GM21360 (cell line): ENCODE data around the gene CNOT6L.

Experiments used
- ATAC-seq: cut with Tn5 transposase; IDR thresholded peaks from one replicate; pipeline ENCODE4 v1.9.1; 2021; ENCODE audit warnings: mild to moderate bottlenecking, moderate library complexity; ENCODE audit not compliant: unreplicated experiment

Gene CNOT6L

GRCh38 chr4:77820649-77821561 lies 1.7 kb upstream of the CNOT6L start:
- ATAC-seq, result no peak

- ATAC-seq, result peak; percentile 75
Observed at GRCh38 chr4:77819843-77820648, 878 bp upstream of the CNOT6L start.

DNA sequence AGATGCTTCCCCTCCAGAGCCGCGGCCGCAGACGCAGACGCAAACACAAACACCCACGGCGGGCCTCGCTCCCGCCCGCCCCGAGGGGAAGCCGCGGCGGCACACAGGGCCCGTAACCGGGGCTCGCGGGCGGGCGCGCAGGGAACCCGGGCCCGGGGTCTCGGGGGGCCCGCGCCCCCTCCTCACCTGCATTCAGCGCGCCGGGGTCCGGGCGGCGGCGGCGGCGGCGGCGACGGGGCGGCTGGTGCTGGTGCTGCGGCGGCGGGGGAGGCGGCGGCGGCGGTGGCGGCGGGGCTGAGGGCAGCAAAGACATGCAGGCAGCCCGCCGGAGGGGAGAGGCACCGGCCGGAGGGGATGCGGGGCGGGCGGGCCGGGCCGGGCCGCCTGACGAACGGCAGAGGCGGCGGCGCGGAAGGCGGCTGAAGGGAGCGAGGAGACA lies 255 bp upstream of the CNOT6L start:
- ATAC-seq, result peak; percentile 11

DNA sequence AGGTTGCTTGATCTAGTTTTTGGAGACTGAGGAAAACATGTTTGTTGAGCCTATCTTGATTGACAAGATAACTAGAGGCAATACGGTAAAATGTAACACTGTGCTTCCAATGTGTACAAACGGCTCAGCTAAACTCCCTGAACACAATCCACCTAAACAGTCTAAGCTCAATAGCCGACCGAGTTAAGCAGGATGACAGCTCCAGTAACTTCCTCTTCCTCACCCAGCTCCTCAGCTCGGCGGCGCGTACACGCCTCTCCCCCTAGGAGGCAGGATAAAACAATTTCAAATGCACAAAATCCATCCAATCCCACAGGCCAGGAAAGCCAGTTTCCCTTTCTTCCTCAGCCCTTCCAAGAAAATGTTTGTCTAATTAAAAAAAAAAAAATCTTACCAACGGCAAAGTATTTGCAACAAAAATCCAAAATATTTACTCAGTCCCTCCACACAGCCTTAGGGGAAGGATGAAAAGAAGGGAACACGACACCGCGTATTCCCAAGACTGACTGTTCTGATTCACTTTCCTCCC lies 1.0 kb downstream of the CNOT6L start:
- ATAC-seq, result peak; percentile 22

DNA sequence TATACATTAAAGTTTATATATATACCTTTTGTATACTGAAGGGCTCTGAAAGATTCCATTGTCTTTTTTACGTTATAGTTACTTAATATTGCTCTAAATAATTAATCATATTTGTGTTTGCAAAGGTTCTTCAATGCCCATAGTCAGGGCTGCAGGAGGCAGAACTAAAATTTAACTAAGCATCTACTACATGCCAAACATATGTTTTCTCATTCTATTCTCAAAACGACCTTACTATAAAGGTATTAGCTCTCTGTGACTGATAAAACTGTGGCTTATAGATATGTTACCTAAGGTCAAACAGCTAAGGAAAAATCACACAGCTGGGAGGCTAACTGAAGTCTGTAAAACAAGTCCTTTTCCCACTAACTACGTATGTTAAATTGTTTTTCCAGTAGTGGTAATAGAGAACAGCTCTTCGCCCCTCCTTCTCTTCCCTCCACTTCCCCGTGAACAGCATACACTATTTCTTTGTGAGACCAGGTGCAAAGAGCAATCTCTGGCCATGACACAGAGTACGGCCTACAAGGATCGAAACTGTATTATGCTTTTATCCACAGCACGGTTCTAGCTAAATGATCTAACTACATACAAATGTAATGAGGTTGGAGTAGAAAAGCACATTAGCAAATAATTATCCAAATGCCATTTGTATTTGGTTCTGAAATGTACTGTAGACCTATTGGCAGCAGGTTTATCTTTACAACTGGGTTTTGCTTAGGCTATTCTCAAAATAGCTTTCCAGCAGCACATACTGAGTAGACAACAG lies 1.7 kb downstream of the CNOT6L start:
- ATAC-seq, result no peak

- ATAC-seq, result no peak
Observed at GRCh38 chr4:77816546-77816945, 2.6 kb downstream of the CNOT6L start.

DNA sequence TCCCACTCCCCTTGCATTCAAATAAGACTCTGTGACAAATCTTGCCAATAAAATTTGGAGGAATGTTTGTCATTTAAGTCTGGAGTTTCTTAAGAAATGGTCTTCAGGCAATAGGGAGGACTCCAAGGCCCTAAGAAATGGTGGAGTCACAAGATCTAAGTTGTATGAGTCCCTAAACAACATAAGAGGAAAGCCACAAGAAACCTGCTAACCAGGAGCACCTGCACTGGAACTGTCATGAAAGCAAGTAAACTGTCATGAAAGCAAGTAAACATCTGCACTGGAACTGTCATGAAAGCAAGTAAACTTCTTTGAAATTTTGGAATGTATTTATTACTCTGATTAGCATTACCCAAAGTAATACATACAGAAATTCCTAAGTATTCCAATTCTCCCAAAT lies 3.5 kb downstream of the CNOT6L start:
- ATAC-seq, result no peak

GRCh38 chr4:77805840-77806239 lies 13.3 kb downstream of the CNOT6L start:
- no peak for ATAC-seq

DNA sequence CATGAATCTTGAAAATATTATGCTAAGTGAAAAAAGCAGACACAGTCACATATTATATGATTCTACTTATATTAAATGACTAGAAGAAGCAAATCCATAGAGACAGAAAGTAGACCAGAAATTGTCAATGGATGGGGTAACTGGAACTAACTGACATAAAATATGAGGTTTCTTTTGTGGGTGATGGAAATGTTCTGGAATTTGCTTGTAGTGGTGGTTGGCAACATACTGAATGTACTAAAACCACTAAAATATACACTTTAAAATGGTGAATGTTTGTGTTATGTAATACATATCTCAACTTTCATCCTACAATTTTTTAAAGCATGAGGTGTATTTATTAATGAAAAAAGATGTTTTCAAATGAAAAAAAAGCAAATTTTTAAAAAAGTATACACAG lies 14.7 kb downstream of the CNOT6L start:
- ATAC-seq, result no peak

DNA sequence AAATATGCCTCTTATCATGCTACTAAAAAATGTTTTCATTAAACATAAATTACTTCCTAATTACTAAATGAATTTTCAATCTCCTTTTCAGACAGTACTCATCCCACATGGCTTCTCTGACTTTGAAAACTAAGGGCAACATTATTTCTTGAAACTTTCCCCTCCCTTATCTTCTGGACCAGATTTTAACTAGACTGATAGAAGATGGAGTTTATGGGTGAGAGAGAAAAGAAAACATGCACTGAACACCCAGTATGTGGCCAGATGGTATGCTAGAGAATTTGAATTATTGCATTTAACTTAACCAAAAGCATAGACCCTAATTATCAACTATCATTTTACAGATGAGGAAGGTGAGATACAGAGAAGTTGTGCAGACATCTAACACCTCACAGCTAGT lies 16.8 kb downstream of the CNOT6L start:
- ATAC-seq, result no peak

GRCh38 chr4:77801260-77801608 lies 17.9 kb downstream of the CNOT6L start:
- no peak for ATAC-seq

DNA sequence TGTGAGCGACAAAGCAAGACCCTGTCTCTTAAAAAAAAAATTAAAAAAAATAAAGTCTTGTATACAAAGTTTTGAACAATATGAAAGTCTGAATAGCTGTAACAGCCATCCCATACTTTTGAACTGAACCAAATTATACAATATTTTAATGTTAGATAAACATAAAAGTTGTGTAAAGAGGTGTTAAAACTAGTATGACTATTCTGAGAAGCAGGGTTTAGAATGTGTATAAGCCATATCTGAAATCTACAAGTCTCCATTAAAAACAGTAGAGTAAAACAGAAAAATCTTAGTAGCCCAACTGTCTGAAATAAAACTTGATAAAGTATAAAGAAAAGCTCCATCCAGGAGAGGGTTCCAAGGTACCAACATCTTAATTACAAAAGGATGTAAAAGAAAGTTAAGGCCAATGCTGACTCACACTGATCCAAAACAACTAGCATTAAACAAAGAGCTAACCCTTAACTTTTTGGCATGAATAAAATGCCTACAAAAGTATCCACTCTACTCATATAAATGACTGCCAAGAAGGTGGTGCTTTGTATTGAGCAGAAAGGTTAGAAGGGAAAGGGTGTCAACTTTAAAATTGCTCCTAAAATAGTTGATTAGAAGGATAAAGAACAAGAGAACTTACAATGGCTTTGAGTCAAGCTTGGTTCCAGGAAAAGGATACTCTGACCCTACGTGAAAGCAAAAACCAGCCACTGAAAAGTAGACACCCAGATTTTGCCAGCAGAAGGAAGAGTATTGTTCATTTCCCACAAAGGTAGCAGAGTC lies 18.5 kb downstream of the CNOT6L start:
- no peak for ATAC-seq

DNA sequence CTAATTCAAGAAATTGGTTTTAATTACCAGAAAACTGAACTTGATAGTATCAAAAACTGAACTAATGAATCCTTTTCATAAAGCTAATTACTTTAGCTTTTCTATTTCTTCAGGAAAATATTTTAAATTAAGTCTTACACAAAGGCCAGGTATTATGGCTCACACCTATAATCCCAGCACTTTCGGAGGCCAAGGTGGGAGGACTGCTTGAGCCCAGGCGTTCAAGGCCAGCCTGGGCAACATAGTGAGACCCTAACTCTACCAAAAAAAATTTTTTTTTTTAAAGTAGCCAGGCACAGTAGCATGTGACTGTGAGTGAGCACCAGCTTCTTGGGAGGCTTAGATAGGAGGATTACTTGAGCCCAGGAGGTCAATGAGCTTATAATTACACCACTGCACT lies 19.1 kb downstream of the CNOT6L start:
- ATAC-seq, result no peak

DNA sequence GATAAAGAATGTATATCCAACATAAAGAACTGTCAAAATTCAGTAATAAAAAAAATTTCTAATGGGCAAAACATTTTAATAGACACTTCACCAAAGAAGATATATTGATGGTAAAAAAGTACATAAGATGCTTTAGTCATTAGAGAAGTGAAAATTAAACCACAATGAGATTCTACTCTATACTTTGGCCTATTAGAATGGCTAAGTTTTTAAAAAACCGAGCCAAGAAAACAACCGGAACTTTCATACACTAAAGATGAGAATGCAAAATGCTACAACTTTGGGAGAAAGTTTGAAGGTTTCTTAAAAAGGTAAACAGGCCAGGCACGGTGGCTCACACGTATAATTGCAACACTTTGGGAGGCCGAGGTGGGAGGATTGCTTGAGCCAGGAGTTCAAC lies 20.8 kb downstream of the CNOT6L start:
- ATAC-seq, result no peak

DNA sequence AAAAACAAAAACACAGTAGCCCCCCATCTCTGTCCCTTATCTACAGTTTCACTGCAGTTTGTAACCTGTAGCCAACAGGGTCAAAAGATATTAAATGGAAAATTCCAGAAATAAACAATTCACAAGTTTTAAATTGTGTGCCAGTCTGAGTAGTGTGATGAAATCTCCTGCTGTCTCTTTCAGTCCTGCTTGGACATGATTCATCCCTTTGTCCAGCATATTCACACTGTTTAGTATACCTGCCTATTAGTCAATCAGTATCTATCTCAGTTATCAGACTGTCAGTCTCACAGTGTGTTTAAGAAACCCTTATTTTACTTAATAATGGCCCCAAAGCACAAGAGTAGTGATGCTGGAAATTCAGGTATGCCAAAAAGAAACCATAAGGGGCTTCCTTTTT lies 21.9 kb downstream of the CNOT6L start:
- ATAC-seq, result no peak

DNA sequence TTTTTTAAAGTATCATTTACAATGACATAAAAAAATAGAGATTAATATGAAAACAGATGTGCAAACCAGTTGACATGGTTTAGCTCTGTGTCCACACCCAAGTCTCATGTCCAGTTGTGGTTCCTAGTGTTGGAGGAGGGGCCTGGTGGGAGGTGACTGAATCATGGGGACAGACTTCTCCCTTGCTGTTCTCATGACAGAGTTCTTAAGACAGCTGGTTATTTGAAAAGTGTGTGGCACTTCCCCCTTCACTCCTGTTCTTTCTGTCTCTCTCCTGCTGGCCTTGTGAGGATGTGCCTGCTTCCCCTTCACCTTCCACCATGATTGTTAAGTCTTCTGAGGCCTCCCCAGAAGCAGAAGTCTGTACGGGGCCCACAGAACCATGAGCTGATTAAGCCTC lies 23.8 kb downstream of the CNOT6L start:
- no peak for ATAC-seq

GRCh38 chr4:77790146-77790545 lies 29.0 kb downstream of the CNOT6L start:
- ATAC-seq, result no peak

GRCh38 chr4:77788990-77789389 lies 30.2 kb downstream of the CNOT6L start:
- no peak for ATAC-seq

DNA sequence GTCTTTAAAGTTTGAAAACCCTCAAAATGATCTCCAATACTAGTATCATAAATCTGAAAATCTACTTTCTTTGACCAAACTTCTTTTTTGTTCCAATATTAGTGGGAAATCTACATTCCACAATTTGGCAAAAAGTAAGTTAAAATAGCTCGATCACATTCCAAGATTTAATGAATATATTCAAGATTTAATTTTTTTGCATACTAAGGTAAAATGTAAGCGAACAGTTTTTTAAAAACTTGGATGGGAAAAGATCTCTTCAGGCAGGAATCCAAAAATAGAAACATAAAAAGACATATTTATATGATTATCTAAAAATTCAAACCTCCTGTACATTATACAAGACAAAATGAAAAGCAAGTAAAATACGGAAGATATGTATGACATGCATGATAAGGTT lies 31.2 kb downstream of the CNOT6L start:
- ATAC-seq, result no peak

DNA sequence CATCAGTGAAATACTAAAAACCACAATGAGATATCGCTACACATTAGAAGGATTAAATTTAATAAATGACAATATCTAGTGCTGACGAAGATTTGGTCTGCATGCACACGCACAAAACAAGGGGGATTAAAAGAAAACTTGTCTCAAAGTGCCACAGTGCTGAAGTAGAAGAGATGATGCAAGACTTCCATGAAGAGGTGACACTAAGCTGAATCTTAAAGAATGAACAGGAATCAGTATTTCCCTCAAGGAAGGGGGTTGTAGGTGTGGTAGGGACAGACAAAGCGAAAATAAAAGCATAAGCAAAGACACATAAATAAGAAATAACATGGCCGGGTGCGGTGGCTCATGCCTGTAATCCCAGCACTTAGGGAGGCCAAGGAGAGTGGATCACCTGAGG lies 33.5 kb downstream of the CNOT6L start:
- no peak for ATAC-seq
